NCI-H1694 treated with DMSO at 0.1 percent for 48 hours (cell line): ENCODE results near the gene USH1G.
A peak's percentile ranks its signal among the peaks of the same experiment; 100 is the strongest.
"Not testable (repeated sequence)": the region's sequence is repeated elsewhere in the genome, so short reads cannot be mapped to it uniquely, and the experiment has no call there.

Experiments used
- DNase-seq: peaks from one replicate; lab custom pipeline; 2025; lab: John Stamatoyannopoulos, UW

Gene USH1G

DNA sequence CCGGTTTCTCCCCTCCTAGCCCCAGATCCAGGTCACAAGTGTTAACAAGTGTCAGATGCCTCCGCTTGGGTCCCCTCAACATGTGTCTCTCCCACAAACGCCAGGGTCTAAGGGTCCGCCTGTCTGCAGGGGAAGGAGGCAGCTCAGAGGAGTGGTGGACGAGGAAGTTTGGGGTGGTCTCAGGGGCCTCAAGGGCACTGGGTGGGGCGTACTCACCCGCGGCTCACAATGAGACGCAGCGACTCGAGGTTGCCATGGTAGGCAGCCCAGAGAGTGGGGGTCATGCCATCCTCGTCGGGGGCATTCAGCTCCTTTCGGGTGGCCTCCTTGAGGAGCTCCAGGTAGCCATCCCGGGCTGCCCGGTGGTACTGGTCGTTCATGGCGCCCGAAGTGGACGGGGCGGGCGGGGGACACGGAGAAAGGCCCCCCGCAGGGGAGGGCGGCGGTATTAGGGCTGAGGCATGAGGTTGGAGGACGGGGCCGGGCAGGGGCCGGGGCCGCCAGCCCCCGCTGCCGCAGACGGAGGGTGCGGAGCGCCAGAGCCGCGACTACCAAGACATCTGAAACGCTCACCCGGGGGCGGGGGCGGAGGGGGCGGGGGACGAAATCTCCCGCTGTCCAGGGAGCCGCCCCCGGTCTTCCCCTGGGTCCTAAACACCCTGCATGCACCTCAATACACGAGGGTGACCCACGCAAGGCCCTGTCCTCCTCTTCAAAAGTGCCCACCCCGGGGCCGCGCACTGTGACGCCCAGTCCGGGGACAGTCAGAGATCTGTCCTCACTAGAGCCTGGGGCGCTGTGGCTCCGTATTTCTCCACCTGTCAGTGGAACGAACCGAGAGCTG, at the start of gene USH1G:
Gene USH1G (minus strand): TSS at position 562 of the 844 bp plus-strand sequence. CDS start 182 bp downstream, at position 380.
- DNase-seq, result no peak

DNA sequence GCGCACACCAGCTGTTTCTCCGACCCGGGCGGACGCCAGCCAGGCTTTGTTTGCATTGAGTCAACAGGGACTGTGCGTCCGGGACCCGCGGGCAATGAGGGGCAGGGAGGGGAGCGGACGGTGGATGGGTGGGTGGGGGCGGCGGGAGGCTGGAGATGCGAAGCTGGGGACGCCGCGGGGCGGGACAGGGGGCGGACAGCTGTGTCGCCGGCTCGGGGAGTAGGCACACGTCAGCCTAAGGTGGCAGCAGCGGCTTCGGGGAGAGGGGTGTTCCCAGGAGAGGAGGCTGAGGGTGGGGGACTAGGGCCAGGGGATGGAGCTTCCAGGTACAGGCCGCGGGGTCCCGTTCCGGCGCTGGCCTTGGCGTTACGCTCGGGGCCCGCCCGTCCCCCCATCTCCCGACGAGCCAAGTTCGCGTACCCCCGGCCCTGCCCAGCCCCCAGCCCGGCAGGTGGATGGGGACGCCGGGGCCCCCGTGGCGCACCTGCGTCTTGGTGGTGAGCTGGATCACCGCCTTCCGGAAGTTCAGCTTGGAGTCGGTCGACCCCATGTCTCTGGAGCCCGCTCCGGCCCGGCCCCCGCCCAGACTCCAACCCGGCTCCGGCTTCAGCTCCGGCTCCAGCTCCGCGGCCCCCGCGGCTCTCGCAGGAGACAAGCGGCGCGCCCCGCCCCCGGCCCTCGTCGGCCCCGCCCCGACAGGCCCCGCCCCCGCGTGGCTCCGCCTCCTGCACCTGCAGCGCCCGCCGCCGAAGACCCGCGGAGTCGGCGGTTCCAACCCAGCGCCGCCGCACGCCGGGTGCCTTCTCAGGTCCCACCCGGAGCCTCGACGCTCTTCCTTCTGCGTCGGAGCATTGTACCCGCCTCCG, 49.3 kb upstream of the USH1G start, which contains the start of gene HID1:
Gene HID1 (minus strand): TSS at position 653 of the 866 bp plus-strand sequence. CDS start 103 bp downstream, at position 550.
- DNase-seq, result no peak

DNA sequence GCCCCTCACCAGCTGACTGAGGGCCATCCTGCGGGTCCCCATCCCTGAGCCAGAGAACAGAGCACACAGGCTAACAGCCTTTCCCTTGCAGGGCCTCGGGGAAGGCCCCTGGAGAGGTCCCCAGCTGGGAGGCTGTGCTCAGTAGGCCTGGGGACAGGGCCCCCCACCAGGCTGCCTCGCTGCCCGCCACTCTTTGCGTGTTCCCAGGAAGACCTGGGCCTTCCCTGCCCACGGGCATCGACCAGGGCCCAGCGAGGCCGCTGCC, 48.7 kb upstream of the USH1G start:
- no peak for DNase-seq

DNA sequence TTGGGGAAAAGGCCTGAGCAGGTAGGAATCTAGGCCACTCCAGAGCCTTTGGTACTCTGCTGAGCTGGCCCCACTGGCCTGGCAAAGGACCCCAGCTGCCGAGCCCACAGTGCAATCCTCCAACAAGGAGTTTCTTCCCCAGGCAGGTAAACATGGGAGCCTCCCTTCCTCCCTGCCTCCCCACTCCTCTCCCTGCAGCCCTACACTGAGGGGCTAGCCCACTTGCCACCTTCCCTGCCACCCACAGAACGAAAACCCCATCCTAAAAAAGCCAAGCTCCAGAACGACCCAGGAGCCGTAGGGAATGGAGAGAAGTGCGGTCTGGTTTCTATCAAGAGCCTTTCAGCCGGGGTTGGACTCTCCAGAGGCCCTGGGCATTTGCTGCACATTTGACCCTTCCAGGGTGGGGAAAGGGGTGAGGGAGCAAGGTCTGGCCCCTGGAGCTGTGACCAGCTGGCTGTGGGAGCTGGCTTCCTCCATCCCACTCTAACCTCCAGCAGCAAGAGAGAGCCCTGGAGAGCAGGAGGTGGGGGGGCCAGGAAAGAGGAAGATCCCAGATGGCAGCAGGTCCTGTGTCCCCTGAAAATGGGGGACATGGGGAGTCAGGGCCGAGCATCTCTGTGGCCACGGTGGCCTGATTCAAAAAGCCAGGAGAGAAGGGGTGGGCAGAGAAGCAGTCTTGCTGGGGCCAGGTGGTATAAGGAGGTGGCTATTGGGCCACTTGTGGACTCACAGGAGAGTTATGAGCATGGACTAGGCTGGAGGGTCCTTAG, 48.2 kb upstream of the USH1G start:
- DNase-seq, result no peak

DNA sequence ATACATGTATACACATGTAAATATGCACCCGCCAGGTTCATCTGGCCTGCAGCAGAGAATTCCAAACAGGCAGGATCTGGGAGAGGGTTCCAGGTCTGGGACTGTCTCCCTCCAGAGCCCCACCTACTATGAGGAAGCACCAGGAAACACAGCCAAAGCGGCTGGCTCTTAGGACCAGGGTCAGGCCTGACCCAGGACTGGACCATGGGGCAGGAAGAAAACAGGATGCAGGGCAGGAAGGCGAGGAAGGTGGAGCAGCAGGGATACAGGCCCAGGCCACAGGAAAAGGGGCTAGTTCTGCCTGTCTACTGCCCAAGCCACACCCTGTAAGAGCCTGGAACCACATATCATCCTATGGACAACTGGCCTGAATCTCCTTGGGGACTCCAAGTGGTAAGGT, 47.3 kb upstream of the USH1G start:
- DNase-seq, result no peak

DNA sequence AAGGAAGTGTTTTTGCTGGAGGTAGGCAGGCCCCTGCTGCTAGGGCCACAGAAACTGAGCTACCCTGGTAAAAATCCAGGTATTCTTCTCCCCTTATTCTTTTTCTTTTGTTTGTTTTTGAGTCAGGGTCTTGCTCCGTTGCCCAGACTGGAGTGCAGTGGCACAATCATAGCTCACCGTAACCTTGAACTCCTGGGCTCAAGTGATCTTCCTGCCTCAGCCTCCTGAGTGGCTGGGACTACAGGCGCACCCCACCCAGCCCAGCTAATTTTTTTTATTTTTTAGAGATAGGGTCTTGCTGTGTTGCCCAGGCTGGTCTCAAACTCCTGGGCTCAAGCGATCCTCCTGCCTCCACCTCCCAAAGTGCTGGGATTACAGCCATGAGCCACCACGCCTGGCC, 46.4 kb upstream of the USH1G start:
- DNase-seq, result not testable (repeated sequence)

DNA sequence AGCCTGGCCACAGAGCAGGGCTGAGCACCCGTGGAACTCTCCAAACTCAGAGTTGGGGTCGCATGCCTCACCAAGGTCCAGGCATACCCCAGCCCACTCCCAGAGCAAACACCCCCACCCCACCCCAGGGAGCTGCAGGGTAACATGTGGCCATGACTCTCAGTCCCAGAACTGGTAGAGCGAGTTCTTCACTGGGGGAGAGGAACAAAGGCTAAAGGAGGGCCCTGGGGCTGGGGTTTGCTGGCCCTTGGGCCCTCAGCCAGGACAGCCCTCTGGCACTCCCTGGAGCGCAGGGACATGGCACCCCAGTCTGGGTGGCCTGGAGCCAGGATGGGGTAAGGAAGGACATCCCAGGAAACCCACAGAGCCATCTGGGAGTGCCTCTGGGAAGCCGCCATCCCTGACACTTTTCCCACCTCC, 45.3 kb upstream of the USH1G start:
- no peak for DNase-seq

DNA sequence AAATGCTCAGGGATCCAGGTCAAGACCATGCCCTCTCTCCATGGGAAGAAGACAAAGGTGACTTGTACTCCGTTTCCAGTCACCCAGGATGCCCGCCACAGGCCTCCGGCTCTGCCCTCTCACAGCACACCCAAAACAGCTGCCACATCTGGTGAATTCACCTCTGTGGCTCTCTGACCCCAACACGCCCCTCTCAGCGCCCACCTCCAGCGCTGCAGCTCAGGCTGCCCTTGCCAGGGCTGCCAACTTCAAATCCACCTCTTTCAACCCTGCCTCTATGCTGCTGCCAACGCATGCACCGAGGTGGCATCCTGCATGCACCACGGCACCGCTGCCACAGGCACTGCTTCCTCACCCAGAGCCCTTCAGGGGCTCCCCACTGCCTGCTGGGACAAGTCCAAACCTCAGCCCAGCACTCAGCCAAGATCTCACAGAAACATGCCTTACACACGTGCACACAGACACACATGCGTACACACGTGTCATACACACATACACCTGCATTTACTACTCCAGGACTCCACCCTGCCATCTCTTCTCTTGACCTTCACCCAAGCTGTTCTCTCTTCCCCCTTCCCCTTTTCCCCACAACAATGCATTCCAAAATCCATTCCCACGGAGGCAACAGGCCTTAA, 42.0 kb upstream of the USH1G start:
- no peak for DNase-seq

DNA sequence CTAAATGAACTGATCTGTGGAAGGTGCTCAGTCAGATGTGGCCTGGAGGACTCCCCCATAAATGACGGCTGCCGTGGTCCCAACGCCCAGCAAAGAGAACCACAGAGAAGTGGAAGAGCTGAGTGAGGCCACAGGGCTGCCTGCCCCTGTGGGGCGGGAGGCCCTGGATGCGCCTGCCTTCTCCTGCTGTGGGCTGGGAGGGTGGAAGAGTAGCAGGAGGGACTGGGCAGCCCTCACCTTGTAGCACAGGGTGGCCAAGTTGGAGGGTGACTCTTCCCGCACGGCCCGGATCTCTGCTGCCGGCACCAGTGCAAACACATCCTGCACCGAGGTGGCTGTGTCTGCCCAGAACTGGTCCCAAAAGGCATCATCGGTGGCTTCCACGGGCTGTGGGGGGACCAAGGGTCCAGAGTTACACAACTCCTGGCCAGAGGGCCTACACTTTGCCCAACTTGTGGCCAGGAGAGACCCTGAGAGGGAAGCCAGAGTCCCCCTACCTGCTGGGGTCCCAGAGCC, 41.2 kb upstream of the USH1G start:
- no peak for DNase-seq

DNA sequence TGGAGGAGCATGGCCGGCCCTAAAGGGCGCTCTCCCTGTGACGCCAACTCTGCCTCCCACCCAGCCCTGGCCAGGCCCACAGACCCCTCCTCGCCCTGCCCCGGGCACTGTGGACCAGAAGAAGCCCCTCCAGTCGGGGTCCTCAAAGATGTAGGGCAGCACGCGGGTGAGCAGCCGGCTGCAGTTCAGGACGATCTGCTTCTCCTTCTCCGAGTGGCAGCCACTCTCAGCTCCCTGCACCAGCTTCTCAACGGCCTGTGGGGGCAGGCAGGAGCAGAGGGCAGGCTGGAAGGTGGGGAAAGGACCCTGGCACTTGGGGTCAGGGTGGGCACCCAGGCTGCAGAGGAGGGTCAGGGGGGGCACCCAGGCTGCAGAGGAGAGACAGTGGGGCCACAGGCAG, 40.6 kb upstream of the USH1G start:
- no peak for DNase-seq

DNA sequence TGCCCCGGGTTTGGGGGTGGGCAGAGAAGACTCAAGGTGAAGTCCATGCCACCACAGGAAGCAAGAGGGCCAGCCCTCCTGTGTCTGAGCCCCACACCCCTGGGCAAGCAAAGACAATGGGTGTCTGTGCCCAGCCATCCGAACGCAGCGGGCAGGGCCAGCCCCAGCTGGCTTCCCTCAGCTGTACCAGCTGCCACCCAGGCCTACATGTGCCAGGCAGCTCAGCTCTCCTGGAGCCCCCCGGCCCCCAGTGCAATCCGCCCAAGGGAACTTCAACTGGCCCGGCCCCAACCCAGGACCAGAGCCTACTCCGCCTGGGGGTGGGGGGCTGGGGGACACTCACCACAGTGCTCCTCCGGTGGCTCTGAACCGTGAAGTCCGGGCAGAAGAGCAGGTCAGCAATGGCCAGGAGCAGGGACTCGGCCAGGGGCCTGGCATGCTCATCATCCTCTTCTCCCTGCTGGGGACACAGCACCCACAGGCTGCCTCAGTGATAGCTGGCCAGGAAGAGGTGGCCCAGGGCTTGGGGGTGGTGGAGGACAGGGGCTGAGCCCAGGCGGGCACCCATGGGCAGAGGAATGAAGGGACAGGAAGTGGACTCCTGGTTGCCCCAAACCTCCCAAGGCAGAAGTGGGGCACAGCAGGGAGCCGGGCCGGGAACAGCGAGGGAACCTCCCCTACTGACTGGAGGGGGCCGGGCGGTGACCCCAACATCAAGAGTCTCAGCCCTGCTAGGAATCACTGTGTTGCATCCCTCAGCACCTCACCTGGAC, 39.8 kb upstream of the USH1G start:
- peak; percentile 30 for DNase-seq

DNA sequence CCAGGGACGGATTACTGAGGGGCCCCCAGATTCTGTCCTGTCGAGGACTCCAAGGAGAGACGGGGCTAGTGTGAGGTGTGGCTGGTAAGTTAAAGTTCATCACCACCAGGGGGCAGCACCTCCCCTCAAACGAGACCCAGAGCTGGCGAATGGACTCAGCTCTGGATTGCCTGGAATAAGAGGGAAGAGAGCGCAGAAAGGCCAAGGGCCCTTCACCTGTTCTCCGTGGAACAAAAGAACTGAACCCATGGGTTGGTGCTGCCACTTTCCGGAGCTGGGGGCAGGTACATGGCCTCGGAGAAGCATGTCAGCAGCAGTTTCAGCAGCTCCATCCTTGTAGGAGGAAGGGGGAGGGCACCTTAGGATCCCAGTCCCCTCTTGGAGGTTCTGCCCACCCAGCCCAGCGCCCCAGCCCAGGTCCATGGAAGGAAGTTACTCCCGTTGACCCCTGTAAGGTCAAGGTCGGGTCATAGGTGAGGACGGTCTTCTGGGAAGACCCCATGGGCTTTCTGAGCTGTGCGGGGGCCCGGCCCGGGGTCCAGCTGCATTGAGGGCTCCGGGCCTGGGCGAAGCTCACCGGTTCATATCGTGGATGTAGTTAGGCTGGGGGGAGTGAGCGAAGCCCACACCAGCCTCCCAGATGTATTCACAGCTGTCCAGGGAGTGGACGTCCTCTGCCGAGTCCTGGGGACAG, 38.7 kb upstream of the USH1G start:
- DNase-seq, result peak; percentile 76

DNA sequence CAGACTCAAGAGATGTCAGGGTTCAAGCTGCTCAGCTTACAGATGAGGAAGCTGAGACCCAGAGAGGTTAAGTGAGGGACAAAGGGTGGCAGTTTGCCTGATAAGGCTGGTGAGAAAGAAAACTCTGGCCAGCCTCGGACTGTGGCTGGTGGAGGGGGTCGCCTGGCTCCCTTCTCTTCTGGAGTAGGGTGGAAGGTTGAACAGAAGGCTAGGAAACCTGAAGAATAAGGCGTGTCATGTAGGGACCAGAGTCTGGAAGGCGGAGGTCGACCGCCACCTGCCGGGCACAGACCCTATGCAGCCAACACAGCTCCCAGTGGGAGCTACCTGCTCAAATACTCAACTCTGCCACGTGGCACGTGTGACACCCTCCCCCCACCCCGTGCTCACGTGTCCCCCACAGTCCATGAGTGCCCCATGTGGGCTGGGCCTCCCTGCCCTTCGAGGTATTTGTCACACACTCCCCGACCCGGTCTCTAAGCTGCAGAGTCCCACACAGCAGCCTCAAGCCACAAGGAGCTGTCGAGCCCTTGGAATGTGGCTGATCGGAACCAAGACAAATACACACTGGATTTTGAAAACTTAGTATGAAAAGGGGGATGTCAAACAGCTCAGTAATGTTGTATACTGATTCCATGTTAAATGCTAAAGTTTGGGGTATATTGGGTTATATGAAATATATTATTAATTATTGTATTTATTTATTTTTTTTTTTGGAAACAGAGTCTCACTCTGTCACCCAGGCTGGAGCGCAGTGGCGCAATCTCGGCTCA, 37.7 kb upstream of the USH1G start:
- DNase-seq, result peak; percentile 63

DNA sequence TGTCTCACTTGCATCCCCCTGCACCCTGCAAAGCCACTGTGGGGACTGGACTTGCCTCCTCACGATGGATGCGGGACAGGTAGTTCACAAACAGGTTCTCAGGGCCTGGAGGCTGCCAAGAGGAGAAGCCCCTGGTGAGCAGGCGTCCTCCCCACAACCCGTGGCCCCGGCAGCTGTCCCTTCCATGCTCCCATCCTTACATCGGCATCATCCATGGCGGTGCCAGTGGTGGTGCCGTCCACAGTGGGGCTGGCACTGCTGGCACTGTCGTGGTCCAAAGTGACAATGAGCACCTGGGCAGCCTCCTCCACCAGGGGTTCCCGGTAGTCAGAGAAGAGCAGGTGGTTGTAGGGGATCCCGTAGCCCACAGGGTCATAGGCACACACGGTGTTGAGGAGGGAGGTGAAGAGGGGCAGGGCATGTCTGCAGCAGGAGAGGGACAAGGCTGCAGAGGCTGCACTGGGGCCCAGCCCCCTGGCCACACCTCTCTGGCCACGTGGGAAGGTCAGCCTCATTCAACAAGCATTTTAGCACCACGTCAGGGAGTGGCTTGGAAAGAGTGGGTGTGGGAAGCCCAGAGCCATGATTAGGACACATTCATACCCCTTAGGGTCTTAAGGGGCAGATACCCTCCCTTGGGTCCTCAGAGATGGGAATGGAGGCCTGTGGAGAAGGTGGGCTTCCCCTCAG, 36.9 kb upstream of the USH1G start:
- DNase-seq, result no peak

DNA sequence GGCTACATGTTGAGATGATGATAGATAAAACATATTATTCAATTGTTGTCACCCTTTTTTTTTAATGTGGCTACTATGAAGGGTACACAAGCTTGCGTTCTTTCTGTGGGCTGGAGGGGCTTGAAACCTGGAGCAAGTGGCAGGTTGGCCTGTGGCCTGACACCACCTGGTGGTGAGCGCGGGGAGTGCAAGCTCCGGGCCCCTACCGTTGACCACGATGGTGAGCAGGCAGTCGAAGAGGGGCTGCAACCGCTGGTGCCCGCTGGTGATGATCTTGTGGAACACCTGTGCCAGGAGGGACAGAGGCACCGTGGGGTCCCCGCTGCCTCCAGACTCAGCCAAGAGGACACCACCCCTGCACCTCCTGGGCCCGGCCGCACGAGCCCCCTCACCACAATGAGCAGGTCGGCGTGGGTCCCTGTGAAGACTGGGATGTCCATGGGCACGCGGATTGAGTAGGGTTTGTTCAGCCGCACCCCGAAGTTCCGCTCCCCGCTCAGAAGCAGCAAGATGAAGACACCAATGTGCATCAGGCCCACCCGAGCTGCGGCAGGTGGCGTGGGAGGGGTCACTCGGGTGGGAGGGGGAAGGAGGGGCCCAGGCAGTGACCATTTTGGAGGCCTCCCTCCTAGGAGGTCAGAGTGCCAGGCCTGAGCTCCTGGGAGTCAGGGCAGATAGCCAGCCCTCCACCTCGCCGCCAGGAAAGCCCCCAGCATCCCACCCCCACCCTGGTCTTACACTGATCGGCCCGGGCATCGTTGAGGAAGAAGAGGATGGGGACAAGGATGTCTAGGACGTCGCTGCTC, 35.1 kb upstream of the USH1G start:
- peak; percentile 44 for DNase-seq

DNA sequence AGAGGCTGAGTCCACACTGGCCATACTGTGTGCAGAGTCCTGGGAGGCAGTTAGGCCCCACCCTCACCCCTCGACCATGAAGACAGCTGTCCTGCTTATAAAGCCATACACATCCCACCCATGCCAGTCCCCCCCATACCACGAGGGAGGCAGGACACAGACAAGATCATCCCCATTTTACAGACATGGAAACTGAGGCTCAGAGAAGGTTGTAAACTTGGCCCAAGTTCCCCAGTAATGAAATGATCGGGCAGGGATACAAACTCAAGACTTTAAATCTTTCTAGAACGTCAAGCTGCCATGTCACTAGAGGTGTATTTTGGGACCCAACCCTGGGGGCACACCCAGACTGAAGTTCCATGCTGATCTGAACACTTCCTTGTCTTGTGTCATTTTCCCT, 33.0 kb upstream of the USH1G start:
- DNase-seq, result no peak

DNA sequence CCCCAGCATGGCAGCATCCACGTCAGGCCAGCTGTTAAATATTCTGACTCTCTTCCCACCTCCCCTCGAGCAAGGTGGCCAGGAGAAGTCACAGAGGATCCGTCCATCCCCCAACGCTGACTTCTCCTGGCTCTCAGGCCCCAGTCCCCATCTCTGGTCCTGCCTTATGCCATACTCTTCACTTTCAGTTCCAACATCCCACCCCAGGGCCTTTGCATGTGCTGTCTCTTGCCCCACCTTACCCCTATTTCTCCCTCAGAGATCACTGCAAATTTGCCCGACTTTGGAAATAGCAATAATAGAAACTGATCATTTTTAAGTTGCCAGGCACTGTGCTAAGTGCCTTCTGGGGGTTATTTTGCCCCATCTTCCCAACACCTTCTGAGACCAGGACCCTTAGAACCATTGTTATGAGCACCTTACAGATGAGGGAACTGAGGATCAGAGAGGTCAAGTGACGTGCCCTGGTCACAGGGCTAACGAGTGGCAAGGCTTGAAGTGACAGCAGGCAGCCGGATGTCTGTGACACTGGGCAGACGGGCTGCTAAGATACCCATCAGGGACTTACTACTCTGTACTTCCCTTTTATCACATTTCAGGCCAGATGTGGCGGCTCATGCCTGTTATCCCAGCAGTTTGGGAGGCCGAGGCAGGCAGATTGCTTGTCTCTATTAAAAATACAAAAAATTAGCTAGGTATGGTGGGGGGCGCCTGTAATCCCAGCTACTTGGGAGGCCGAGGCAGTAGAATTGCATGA, 31.8 kb upstream of the USH1G start:
- DNase-seq, result no peak
